Tibial nerve (tissue), 4 donors: ENCODE results near the gene PDIA5. TPM values are rescaled to one million over a fixed set of nuclear protein-coding genes. Genes with fewer than 3 reads are reported as not detected.

ENCODE experiments used
- DNase-seq, 2 donors: peaks; one replicate each; pipeline ENCODE4 v3.0.0-alpha.2; 2019; ENCODE audit warnings: low spot score in 2 of 2
- H3K27ac ChIP-seq, 4 donors: fragments of 200-600 bp; sonication (generic) in 3 of 4; one replicate each; pipeline ENCODE4 v1.5.1; 2017 to 2019; ENCODE audit warnings: mild to moderate bottlenecking in 1 of 4
- H3K27me3 ChIP-seq, 2 donors: fragments of 200-600 bp; sonication (generic) in 1 of 2; one replicate each; pipeline versions ENCODE4 v1.5.1 to v1.6.0; 2017 to 2019
- H3K36me3 ChIP-seq, 3 donors: fragments of 200-600 bp; sonication (generic); one replicate each; pipeline ENCODE4 v1.5.1; 2018 to 2019
- H3K4me1 ChIP-seq, 4 donors: fragments of 200-600 bp; sonication (generic) in 3 of 4; one replicate each; pipeline ENCODE4 v1.5.1; 2017 to 2019
- H3K4me3 ChIP-seq, 4 donors: fragments of 200-600 bp; sonication (generic) in 3 of 4; one replicate each; pipeline ENCODE4 v1.5.1; 2017 to 2019; ENCODE audit warnings: mild to moderate bottlenecking in 1 of 4, moderate library complexity in 1 of 4
- H3K9me3 ChIP-seq, 4 donors: fragments of 200-600 bp; sonication (generic) in 3 of 4; one replicate each; pipeline ENCODE4 v1.5.1; 2017 to 2019
- EP300 ChIP-seq, 2 donors: sonication (generic); formaldehyde crosslinking; IDR thresholded peaks; one replicate each; pipeline ENCODE4 v1.6.1; 2017; ENCODE audit warnings: antibody characterized with exemption in 2 of 2, mild to moderate bottlenecking in 1 of 2
- POLR2A ChIP-seq, 2 donors: fragments of 450-650 bp; IDR thresholded peaks; one replicate each; pipeline ENCODE4 v1.6.1; 2017; ENCODE audit warnings: antibody characterized with exemption in 2 of 2, mild to moderate bottlenecking in 2 of 2, moderate library complexity in 2 of 2
- WGBS, 2 donors: methylation state at CpG; one replicate each; pipeline ENCODE4 v1.1.5; 2018; 5-methylcytosine and 5-hydroxymethylcytosine counted together
- total RNA-seq, 4 donors: library from RNA; depleted of rRNA; stranded (reverse); fragments of >200 nt; gene quantifications; one replicate each; pipeline ENCODE4 v1.1.0, GENCODE V29; 2016
- TF ChIP-seq, protein P1 (sequence below), 5 experiments: fragments of 200-600 bp in 3 of 5; fragments of 450-650 bp in 2 of 5; sonication (generic) in 3 of 5; IDR thresholded peaks; one replicate each; pipeline ENCODE4 v1.5.1; 2016 to 2019; ENCODE audit warnings: antibody characterized with exemption in 5 of 5, mild to moderate bottlenecking in 3 of 5, moderate library complexity in 2 of 5

PDIA5 gene
- total RNA-seq, 4 donors from 2014 or later = 18.3 to 41.0 (median 20.3) TPM

DNA sequence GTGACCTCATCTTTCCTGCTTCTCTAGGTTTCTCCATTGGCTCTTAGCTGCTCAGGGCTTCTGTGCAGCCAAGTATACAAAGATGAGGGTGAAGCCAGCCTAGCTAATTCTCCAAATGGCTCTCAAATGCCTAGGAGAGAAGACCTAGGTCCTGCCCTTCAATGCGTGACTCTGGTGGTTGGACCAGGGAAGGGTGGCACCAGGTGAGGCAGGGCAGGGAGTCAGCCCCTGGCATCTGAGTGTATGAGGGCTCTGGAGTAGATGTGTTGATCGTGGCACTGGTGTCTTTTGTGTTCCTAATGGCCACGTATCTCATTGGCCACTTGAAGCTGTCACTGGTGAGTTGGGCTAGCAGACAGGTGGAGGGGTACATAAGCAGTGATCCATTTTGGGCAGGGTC lies 59.8 kb downstream of the PDIA5 start:
- H3K27ac ChIP-seq = no peak overlapping the region
- no peaks in the 10 kb centered on the region for H3K9me3 ChIP-seq
- WGBS, 2 donors = 93 to 96% methylated on average over 3 of the region's 3 CpGs
- no peaks in the 10 kb centered on the region for H3K4me1 ChIP-seq
- no peak overlapping the region for H3K4me3 ChIP-seq
- H3K27me3 ChIP-seq = no peaks in the 10 kb centered on the region
- H3K36me3 ChIP-seq = peaks cover 0 to 98% (median 11%) of the 10 kb centered on the region in 3 donors
- no peak for DNase-seq
- TF ChIP-seq, protein P1, sequence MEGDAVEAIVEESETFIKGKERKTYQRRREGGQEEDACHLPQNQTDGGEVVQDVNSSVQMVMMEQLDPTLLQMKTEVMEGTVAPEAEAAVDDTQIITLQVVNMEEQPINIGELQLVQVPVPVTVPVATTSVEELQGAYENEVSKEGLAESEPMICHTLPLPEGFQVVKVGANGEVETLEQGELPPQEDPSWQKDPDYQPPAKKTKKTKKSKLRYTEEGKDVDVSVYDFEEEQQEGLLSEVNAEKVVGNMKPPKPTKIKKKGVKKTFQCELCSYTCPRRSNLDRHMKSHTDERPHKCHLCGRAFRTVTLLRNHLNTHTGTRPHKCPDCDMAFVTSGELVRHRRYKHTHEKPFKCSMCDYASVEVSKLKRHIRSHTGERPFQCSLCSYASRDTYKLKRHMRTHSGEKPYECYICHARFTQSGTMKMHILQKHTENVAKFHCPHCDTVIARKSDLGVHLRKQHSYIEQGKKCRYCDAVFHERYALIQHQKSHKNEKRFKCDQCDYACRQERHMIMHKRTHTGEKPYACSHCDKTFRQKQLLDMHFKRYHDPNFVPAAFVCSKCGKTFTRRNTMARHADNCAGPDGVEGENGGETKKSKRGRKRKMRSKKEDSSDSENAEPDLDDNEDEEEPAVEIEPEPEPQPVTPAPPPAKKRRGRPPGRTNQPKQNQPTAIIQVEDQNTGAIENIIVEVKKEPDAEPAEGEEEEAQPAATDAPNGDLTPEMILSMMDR (IDR thresholded peaks at IDR 0.05) = no peak
- no peak for TF ChIP-seq POLR2A (IDR thresholded peaks at IDR 0.05)
- TF ChIP-seq EP300 (IDR thresholded peaks at IDR 0.05) = no peak

DNA sequence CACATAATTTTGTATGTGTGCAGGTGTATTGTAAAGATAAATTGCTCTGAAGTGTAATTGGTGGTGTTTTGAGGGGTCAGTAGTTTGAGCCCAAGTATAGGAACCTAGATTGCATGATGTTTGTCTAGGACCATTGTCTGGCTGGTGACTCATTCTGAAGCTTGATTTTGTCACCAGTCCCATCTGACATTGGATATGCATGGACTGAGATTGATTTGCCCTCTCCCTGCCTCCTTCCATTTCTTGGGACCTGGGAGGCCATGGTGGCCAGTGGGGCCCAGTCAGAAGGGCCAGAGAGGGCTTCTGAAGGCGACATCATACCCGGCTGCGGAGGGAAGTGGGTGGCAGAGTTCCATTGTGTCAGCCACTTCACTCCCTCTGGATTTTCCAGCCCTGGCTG lies 62.3 kb downstream of the PDIA5 start:
- WGBS, 2 donors = 77 to 92% methylated on average over 3 of the region's 3 CpGs
- peaks cover 0 to 98% (median 8%) of the 10 kb centered on the region in 3 donors for H3K36me3 ChIP-seq

DNA sequence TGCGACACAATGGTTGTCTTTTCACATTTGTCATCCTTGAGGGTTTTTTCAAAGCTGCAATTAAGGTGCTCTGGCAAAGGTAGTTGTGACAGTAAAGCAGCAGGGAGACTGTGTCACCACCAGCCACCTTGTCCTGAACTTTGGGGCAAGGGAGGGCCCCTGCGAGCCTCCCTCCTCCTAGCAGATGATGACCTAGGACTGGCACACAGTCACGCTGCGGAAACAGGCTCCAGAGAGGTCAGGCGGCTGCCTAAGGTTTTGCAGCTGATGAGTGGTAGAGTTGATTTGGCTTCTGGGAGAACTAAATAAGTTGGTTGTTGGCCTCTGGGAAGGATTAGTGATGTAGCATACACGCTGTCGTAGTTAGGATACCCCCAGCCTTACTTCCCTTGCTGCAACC lies 62.7 kb downstream of the PDIA5 start:
- peak overlapping the region in 1 of 4 donors; percentile 71 for H3K27ac ChIP-seq

More for the DNA sequence above, 62.3 kb downstream of the PDIA5 start:
- no peak for TF ChIP-seq EP300 (IDR thresholded peaks at IDR 0.05)
- TF ChIP-seq POLR2A (IDR thresholded peaks at IDR 0.05) = no peak
- TF ChIP-seq, protein P1 (IDR thresholded peaks at IDR 0.05) = no peak
- H3K27ac ChIP-seq = no peak overlapping the region
- H3K4me1 ChIP-seq = no peaks in the 10 kb centered on the region
- H3K27me3 ChIP-seq = no peaks in the 10 kb centered on the region
- no peak overlapping the region for H3K4me3 ChIP-seq
- no peaks in the 10 kb centered on the region for H3K9me3 ChIP-seq
- no peak for DNase-seq

DNA sequence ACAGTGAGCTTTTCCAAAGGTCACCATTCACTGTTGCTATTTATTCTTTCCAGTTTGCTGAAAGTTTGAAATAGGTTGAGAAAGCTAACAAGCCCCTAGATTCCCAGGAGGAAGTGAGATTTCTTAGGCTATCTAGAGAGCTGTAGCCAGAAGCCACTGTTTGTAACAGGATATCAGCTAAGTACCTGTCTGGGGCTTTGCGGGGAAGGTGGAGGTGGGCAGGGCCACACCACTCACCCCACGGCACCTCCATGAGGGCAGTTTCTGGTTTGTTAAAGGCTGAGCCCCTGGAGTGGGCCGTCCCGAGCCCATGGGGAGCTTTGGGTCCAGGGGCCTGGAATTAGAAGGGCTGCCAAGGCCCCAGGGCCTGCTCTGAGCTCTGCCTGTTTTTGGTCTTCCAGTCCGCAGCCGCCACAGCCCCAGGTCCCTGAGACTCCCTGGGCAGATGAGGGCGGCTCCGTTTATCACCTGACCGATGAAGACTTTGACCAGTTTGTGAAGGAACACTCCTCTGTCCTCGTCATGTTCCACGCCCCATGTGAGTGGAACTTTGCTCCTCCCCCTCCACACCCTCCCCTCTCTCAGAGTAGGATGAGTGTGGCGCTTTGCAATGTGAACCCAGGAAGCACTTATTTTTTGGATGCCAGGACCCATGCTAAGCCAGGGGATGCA lies 63.4 kb downstream of the PDIA5 start:
- peak overlapping the region in 1 of 4 donors; percentile 71 for H3K27ac ChIP-seq
- H3K4me3 ChIP-seq = no peak overlapping the region
- no peaks in the 10 kb centered on the region for H3K4me1 ChIP-seq
- no peak for TF ChIP-seq EP300 (IDR thresholded peaks at IDR 0.05)
- no peak for TF ChIP-seq POLR2A (IDR thresholded peaks at IDR 0.05)
- TF ChIP-seq, protein P1 (IDR thresholded peaks at IDR 0.05) = no peak
- no peaks in the 10 kb centered on the region for H3K9me3 ChIP-seq
- peaks cover 0 to 98% (median 0%) of the 10 kb centered on the region in 3 donors for H3K36me3 ChIP-seq
- H3K27me3 ChIP-seq = no peaks in the 10 kb centered on the region
- WGBS, 2 donors = 89 to 93% methylated on average over 10 to 12 of the region's 12 CpGs
- no peak for DNase-seq

More for the DNA sequence above, 62.7 kb downstream of the PDIA5 start:
- Histone ChIP-seq H3K36me3 (peaks cover 0 to 98% (median 5%) of the 10 kb centered on the region in 3 donors), H3K4me3 (no peak overlapping the region), H3K9me3 (no peaks in the 10 kb centered on the region), H3K4me1 (no peaks in the 10 kb centered on the region), H3K27me3 (no peaks in the 10 kb centered on the region)
- no peak for TF ChIP-seq EP300 (IDR thresholded peaks at IDR 0.05)
- no peak for TF ChIP-seq POLR2A (IDR thresholded peaks at IDR 0.05)
- TF ChIP-seq, protein P1 (IDR thresholded peaks at IDR 0.05) = no peak
- 78 to 86% methylated on average over 7 of the region's 7 CpGs for WGBS, 2 donors
- DNase-seq = no peak

DNA sequence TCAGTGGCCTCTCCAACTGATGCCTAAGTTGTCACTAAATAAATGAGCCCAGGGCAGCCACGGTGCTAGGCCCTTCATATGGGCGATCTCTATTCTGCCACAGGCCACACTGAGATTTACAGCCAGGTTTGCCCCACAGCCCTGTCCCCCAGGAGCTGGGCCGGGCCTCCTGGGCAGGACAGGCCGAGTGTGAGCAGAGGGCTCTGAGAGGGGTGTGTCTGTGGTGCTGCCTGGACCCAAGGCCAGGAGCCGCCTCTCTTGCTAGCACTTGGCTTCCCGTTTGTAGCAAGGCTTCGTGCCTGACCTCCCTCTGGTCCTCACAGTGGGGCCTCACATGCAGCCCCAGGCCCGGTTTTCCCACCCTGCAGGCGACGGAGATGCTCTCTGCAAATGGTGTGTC lies 67.8 kb downstream of the PDIA5 start:
- DNase-seq = no peak
- H3K27me3 ChIP-seq = no peaks in the 10 kb centered on the region
- no peak overlapping the region for H3K27ac ChIP-seq
- TF ChIP-seq, protein P1 (IDR thresholded peaks at IDR 0.05) = no peak
- no peak for TF ChIP-seq POLR2A (IDR thresholded peaks at IDR 0.05)
- TF ChIP-seq EP300 (IDR thresholded peaks at IDR 0.05) = no peak
- WGBS, 2 donors = 77 to 84% methylated on average over 10 of the region's 10 CpGs
- no peak overlapping the region for H3K4me3 ChIP-seq
- H3K36me3 ChIP-seq = peaks cover 0 to 74% (median 0%) of the 10 kb centered on the region in 3 donors
- H3K9me3 ChIP-seq = no peaks in the 10 kb centered on the region
- H3K4me1 ChIP-seq = no peaks in the 10 kb centered on the region
